Measurements from ENCODE around the gene C17orf107.

DNA sequence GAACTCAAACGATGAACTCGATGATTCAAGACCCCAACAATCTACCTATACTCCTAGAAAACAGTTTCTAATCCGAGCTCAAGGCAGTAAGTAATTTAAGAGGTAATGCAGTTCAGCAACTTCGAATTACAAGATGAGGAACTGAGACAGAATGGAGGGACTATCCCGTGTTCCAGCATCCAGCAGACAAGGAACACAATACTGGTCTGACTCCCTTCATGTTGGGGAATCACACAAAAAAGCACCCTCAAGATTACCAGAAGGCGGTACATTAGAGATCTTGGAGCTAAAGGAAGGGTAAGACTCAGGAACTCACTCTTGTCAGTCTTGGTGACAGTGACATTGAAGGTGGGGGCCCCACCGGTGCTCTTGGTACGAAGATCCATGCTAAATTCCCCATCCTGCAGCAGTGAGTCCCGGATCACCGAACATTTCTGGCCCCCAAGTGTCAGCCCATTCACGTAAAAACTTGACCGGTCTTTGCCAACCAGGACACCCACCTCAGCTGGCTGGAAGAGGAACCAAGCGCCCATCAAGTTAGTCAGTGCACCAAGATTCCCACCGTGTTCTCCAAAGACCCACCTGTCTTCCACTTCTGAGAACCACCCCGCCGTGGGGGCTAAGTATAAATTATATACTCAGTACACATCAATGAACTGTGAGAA is 47.1 kb downstream of the C17orf107 start:
- TF ChIP-seq POLR2A (IDR thresholded peaks at IDR 0.05), result no peak
- TF ChIP-seq CTCF (IDR thresholded peaks at IDR 0.05 in 4 of 5, conservative IDR thresholded peaks at IDR 0.05 in 1 of 5), result no peak
